NCI-H1930 (cell line): Measurements from ENCODE around the gene SLC17A4.

Experiments
- DNase-seq, 2 experiments: peaks; one replicate each; lab custom pipeline; 2025; lab: John Stamatoyannopoulos, UW

The SLC17A4 gene

DNA sequence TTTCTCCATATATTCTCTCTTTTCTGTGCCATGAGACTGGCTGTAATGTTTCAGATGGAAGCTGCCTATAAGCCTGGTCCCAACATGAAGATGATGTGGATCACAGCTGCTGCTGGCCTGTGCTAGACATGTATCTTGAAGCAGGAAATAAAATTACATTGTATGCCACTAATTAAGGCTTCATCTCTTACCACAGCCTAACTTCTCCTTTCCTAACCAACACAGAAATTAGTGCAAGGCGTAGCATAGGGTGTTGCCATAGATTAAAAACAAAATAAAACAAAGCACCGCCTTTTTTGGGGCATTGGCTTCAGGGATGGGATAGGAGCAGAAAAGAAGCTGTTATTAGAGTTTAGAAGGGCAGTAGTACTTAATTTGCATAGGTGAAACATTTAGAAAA, 4.7 kb upstream of the SLC17A4 start:
- DNase-seq, result no peak

DNA sequence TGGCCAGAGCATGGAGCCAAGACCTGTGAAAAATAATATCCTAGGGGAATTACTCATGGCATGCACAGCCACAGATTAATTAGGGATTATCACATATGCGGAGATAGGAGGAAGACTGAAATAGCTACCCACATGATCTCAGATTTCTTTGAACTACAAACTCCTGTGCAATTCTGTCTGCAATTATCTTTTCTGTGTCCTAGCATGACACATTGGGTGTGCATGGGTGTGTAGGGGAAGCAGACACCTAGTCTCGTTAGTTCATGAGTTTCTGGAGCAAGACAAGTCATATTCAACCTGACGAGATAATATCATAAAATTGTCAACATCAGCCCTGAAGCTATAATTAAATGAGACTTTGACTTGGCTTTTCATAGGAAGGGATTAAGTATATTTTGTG, 3.6 kb upstream of the SLC17A4 start:
- no peak for DNase-seq

DNA sequence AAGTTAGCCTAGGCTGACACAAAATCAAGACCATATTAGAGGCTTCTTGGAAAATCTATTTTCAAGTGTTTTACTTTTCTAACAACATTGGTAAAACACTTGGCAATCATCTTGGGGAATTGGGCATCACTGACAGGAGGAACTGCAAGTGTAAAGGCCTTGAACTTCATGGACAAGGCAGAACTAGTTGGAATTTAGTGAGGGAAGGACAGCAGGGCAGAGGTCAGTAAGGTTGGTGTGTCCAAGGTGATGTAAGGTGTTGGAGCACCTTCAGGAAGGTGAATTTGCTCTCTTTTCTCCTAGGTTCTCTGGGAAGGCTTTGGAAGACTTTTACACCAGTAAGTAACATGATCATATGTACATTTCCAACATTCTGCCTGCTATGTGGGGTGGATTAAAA, 1.5 kb upstream of the SLC17A4 start:
- no peak for DNase-seq

- DNase-seq, result no peak
Measured at GRCh38 chr6:25755483-25755882, 941 bp downstream of the SLC17A4 start.

DNA sequence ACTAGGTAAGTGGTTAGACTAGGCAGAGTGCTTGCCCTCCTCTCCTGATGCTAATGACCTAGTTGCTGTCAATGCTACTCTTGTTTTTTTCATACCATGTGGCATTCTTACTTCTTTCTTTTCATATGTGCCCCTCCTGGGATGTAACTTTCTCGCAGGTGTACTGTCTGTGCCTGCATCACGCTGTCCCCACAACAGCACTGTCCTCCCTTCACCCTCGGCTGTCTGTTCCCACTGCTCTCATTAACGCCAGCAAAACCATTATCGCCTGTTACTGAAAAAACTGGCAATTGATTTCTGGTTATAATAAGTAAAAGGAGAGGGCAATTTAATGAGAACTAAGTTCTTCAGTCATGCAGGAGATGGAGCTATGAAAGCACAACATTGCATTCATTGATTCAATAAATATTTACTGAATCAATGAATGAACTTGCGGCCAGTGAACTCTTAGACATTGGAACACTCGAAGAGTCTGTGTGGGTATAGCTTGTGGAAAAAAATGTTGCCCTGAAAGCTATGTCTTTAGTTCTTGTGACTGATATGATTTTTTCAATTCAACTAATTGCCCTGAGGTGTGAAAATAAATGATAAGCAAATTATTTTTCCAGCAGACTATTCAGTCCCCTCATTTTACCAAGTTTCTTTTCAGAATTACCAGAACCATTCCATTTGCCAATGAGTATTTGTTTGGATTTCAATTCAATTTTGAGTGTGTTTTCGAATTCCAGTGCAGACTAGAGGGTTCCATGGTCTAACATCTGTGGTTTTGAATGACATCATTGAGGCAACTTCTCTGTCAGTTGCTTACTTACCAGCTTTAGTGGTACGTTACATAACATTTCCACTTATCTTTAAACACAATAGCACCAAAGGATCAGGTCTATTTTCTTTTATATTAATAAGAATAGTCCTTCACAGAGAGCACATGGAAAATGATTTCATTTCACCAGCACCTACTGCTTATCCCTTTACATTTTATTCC, 2.1 kb downstream of the SLC17A4 start:
- DNase-seq, result no peak

- no peak for DNase-seq
Measured at GRCh38 chr6:25757936-25758642, 3.5 kb downstream of the SLC17A4 start.

GRCh38 chr6:25764611-25765010, 10.1 kb downstream of the SLC17A4 start:
- no peak for DNase-seq

GRCh38 chr6:25768566-25768965, 14.0 kb downstream of the SLC17A4 start:
- DNase-seq, result no peak

GRCh38 chr6:25769983-25770382, 15.4 kb downstream of the SLC17A4 start:
- no peak for DNase-seq

DNA sequence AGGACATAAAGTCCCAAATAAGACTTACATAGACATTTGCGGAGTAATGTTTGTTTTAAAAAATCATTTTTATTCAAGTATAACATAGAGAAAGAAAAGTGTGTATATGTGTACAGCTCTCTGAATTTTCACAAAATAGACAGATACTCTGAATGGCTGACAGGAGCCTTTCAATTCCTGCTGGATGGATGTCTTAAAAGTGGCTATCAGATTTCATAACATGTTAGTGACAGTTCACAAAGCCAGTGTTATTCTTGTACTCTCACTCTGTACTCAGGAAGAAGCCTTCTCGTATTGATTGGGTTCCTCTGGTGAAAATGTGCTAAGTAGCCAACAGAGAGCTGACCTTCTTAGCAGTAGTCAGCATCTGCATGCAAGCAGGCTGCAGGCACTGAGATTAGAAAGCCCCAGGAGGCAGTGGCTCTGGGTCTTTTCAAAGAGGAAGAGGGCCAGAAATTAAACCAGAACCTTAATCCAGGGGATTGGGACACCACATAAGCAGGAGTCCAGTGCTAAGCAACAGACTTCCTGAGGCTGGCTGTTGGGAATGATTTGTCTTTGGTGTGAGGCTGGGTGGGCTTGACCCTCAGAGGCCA, 19.7 kb downstream of the SLC17A4 start:
- DNase-seq, result no peak

DNA sequence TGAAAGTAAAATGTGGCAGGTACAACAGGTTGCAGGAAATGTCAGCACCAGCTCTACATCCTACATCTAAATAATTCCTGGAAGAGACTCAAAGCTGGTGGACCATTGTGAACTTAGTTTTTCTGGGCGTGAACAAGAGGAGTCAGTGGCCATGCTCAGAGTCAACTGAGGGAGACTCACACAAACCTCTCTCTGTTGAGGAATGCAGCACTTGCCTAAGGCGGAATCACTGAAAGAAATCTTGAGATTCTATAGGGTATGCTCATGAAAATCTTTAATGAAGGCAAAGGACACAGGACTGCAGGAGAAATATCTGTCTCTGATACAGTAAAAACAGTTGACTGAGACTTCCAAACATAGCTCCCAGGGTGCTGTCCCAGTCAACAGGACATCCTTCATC, 22.5 kb downstream of the SLC17A4 start:
- no peak for DNase-seq

GRCh38 chr6:25777856-25778649, 23.5 kb downstream of the SLC17A4 start:
- DNase-seq, result no peak

DNA sequence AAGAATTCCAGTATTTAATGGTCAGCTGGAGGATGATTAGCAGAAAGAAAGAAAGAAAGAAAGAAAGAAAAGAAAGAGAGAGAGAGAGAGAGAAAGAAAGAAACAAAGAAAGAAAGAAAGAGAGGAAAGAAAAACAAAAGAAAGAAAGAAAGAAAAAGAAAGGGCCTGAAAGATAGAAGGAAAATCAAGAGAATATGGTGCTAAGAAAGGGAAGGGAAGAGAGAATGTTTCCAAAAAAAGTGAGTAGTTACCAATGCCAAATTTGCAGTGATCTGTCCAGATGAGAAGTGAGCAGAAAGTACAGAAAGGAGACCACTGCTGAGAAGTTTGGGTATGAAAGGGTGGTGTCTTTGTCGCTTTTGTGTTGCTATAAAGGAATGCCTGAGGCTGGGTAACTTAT, 26.6 kb downstream of the SLC17A4 start:
- DNase-seq, result no peak

DNA sequence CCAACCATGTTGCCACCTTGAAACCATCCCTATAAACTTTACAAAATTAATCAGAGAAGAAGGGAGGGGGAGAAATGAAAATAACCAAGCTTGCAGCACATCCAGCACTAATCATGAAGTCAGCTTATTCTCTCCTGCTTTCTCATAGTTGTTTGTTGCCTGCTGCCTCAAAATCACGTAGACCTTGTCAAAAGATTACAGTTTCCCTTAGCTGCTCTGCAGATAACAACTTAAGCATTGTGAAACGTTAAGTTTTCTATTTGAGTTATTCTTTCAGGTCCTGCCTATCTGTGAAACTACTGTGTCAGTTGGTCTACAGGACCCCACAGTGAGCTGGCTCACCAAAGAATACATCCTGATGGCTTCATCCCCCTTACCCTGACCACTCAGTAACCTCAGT, 32.9 kb downstream of the SLC17A4 start:
- DNase-seq, result no peak

DNA sequence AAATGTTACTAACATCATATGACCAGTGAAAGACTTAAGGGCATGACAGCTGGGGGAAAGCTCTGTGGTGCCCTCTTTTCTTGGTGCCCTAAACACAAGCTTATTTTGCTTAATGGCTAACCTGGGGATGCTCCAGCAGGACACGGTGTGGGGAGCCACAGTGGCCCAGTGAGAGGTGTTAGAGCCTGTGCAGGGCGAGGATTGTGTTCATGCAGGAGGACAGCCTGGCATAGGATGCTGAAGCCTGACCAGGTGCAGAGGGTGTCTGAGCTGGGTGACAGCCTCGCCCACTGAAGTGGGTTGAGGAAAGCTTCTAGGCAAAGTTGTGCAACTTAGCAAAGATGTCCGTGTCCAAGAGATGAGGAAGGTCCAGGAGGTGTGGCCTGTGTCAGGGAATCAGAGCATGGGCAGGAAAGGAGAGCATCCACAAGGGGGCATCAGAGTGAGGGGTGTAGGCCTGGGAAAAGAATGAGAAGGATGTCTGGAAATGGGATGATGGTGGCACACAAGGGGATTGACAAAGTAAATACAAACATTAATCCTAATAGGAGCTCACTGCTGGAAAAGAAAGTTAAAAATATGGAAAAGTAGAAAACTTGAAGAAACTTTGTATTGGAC, 33.9 kb downstream of the SLC17A4 start:
- no peak for DNase-seq

GRCh38 chr6:25789475-25789874, 34.9 kb downstream of the SLC17A4 start:
- DNase-seq, result no peak

GRCh38 chr6:25792016-25792415, 37.5 kb downstream of the SLC17A4 start:
- no peak for DNase-seq

GRCh38 chr6:25793970-25794369, 39.4 kb downstream of the SLC17A4 start:
- no peak for DNase-seq

DNA sequence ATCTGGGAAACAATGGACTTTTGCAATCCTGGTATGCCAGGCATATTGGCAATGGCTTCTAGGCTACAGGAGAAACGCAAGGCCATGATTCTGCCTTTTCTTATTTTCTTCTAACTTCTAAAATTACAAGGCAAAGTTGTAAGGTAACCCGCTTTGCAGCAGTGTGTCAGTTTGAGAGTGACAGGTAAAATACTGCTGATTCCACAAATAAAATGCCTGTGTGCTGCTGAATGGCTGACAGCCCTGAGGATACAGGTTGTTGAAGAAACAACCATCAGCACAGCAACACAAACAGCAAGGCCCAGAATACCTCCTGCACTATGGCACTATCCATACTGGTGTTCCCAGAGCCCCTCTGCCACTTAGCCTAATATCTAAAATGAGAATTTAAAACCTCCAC, 40.2 kb downstream of the SLC17A4 start:
- DNase-seq, result no peak

- DNase-seq, result no peak
Measured at GRCh38 chr6:25801436-25801835, 46.9 kb downstream of the SLC17A4 start.

- no peak for DNase-seq
Measured at GRCh38 chr6:25804804-25805203, 50.3 kb downstream of the SLC17A4 start.

- no peak for DNase-seq
Measured at GRCh38 chr6:25815194-25815593, 60.7 kb downstream of the SLC17A4 start.
